ENCODE data around the gene EID2B. TPM values are rescaled to one million over a fixed set of nuclear protein-coding genes. Genes with fewer than 3 reads are reported as not detected.

Gene EID2B
- total and polyA plus RNA-seq, 2 of the 13 experiments (the other 11 are each of a cell fraction or from before 2014, with no cell fraction given), result 2.5 to 3.7 TPM

GRCh38 chr19:39532233-39533002, at the start of gene EID2B (continued):
- TF ChIP-seq, protein P1, sequence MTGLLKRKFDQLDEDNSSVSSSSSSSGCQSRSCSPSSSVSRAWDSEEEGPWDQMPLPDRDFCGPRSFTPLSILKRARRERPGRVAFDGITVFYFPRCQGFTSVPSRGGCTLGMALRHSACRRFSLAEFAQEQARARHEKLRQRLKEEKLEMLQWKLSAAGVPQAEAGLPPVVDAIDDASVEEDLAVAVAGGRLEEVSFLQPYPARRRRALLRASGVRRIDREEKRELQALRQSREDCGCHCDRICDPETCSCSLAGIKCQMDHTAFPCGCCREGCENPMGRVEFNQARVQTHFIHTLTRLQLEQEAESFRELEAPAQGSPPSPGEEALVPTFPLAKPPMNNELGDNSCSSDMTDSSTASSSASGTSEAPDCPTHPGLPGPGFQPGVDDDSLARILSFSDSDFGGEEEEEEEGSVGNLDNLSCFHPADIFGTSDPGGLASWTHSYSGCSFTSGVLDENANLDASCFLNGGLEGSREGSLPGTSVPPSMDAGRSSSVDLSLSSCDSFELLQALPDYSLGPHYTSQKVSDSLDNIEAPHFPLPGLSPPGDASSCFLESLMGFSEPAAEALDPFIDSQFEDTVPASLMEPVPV (CRISPR knock-in tag; IDR thresholded peaks at IDR 0.05), result no peak
- TF ChIP-seq AHDC1 (CRISPR knock-in tag; IDR thresholded peaks at IDR 0.05; ENCODE audit: borderline replicate concordance) (no peak), NCOA2 (CRISPR knock-in tag; IDR thresholded peaks at IDR 0.05) (no peak), ZFAT (CRISPR knock-in tag; conservative IDR thresholded peaks at IDR 0.05) (no peak), SETDB1 (CRISPR knock-in tag; IDR thresholded peaks at IDR 0.05; ENCODE audit: borderline replicate concordance) (no peak), ZNF446 (CRISPR knock-in tag; IDR thresholded peaks at IDR 0.05) (no peak), TBP (CRISPR knock-in tag; IDR thresholded peaks at IDR 0.05) (no peak), ZNF746 (CRISPR knock-in tag; IDR thresholded peaks at IDR 0.05) (no peak), EED (CRISPR knock-in tag; IDR thresholded peaks at IDR 0.05) (peak; percentile 55; the same call in 1 of the 2 replicates), HNRNPL (IDR thresholded peaks at IDR 0.05; ENCODE audit: low read depth, low read length) (no peak), ZNF264 (CRISPR knock-in tag; IDR thresholded peaks at IDR 0.05) (no peak), PCBP2 (optimal IDR thresholded peaks at IDR 0.05; ENCODE audit: low read depth, low read length, poor library complexity, severe bottlenecking) (no peak), SMYD3 (CRISPR knock-in tag; IDR thresholded peaks at IDR 0.05) (no peak)
- TF ChIP-seq, protein P2, sequence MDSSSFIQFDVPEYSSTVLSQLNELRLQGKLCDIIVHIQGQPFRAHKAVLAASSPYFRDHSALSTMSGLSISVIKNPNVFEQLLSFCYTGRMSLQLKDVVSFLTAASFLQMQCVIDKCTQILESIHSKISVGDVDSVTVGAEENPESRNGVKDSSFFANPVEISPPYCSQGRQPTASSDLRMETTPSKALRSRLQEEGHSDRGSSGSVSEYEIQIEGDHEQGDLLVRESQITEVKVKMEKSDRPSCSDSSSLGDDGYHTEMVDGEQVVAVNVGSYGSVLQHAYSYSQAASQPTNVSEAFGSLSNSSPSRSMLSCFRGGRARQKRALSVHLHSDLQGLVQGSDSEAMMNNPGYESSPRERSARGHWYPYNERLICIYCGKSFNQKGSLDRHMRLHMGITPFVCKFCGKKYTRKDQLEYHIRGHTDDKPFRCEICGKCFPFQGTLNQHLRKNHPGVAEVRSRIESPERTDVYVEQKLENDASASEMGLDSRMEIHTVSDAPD (CRISPR knock-in tag; IDR thresholded peaks at IDR 0.05), result no peak
- TF ChIP-seq, protein P3, sequence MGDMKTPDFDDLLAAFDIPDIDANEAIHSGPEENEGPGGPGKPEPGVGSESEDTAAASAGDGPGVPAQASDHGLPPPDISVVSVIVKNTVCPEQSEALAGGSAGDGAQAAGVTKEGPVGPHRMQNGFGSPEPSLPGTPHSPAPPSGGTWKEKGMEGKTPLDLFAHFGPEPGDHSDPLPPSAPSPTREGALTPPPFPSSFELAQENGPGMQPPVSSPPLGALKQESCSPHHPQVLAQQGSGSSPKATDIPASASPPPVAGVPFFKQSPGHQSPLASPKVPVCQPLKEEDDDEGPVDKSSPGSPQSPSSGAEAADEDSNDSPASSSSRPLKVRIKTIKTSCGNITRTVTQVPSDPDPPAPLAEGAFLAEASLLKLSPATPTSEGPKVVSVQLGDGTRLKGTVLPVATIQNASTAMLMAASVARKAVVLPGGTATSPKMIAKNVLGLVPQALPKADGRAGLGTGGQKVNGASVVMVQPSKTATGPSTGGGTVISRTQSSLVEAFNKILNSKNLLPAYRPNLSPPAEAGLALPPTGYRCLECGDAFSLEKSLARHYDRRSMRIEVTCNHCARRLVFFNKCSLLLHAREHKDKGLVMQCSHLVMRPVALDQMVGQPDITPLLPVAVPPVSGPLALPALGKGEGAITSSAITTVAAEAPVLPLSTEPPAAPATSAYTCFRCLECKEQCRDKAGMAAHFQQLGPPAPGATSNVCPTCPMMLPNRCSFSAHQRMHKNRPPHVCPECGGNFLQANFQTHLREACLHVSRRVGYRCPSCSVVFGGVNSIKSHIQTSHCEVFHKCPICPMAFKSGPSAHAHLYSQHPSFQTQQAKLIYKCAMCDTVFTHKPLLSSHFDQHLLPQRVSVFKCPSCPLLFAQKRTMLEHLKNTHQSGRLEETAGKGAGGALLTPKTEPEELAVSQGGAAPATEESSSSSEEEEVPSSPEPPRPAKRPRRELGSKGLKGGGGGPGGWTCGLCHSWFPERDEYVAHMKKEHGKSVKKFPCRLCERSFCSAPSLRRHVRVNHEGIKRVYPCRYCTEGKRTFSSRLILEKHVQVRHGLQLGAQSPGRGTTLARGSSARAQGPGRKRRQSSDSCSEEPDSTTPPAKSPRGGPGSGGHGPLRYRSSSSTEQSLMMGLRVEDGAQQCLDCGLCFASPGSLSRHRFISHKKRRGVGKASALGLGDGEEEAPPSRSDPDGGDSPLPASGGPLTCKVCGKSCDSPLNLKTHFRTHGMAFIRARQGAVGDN (CRISPR knock-in tag; IDR thresholded peaks at IDR 0.05), result peak; percentile 88
- TF ChIP-seq, protein P4, sequence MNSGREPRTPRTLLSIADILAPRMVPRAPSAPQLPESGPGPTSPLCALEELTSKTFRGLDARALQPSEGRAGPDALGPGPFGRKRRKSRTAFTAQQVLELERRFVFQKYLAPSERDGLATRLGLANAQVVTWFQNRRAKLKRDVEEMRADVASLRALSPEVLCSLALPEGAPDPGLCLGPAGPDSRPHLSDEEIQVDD (CRISPR knock-in tag; IDR thresholded peaks at IDR 0.05; ENCODE audit: borderline replicate concordance), result no peak

Measured in HepG2 (cell line).